ENCODE results near the gene TIMP3.

- TF ChIP-seq, protein P1, sequence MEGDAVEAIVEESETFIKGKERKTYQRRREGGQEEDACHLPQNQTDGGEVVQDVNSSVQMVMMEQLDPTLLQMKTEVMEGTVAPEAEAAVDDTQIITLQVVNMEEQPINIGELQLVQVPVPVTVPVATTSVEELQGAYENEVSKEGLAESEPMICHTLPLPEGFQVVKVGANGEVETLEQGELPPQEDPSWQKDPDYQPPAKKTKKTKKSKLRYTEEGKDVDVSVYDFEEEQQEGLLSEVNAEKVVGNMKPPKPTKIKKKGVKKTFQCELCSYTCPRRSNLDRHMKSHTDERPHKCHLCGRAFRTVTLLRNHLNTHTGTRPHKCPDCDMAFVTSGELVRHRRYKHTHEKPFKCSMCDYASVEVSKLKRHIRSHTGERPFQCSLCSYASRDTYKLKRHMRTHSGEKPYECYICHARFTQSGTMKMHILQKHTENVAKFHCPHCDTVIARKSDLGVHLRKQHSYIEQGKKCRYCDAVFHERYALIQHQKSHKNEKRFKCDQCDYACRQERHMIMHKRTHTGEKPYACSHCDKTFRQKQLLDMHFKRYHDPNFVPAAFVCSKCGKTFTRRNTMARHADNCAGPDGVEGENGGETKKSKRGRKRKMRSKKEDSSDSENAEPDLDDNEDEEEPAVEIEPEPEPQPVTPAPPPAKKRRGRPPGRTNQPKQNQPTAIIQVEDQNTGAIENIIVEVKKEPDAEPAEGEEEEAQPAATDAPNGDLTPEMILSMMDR (IDR thresholded peaks at IDR 0.05), result no peak
- no peak for TF ChIP-seq POLR2A (IDR thresholded peaks at IDR 0.05)
- TF ChIP-seq EP300 (IDR thresholded peaks at IDR 0.05), result no peak
- TF ChIP-seq POLR2AphosphoS5 (IDR thresholded peaks at IDR 0.05), result no peak
Measured at GRCh38 chr22:32804531-32805360, 3.2 kb downstream of the TIMP3 start.

Measured in stomach (tissue), 4 donors.